Muscle layer of duodenum (tissue), 2 donors: ENCODE data around the gene LRP10.
A peak's percentile ranks its signal among the peaks of the same experiment; 100 is the strongest.

Source experiments
- H3K27ac ChIP-seq: one replicate; pipeline ENCODE4 v1.7.0; 2013; ENCODE audit warnings: mild to moderate bottlenecking, low read length
- H3K27me3 ChIP-seq: one replicate; pipeline ENCODE4 v1.7.0; 2013; ENCODE audit warnings: low read depth, mild to moderate bottlenecking, control low read depth, low read length
- H3K36me3 ChIP-seq, 2 donors: one replicate each; pipeline ENCODE4 v1.7.0; 2013; ENCODE audit warnings: low read length in 2 of 2, control low read depth in 1 of 2, mild to moderate bottlenecking in 1 of 2; ENCODE audit not compliant: insufficient read depth in 2 of 2, control insufficient read depth in 1 of 2
- H3K4me1 ChIP-seq, 2 donors: one replicate each; pipeline ENCODE4 v1.7.0; 2013; ENCODE audit warnings: low read length in 2 of 2, mild to moderate bottlenecking in 2 of 2, control low read depth in 1 of 2, moderate library complexity in 1 of 2; ENCODE audit not compliant: insufficient read depth in 2 of 2, control insufficient read depth in 1 of 2
- H3K4me3 ChIP-seq, 2 donors: one replicate each; pipeline ENCODE4 v1.7.0; 2013; ENCODE audit warnings: low read length in 2 of 2, low read depth in 1 of 2, mild to moderate bottlenecking in 1 of 2
- H3K9me3 ChIP-seq, 2 donors: one replicate each; pipeline ENCODE4 v1.7.0; 2013; ENCODE audit warnings: low read length in 2 of 2, control low read depth in 1 of 2, mild to moderate bottlenecking in 1 of 2; ENCODE audit not compliant: control insufficient read depth in 1 of 2
- donor health status: healthy.

LRP10 gene

GRCh38 chr14:22872033-22872832 lies 693 bp downstream of the LRP10 start:
- Histone ChIP-seq H3K9me3 (no peaks in the 10 kb centered on the region), H3K36me3 (peaks cover 31 to 45% of the 10 kb centered on the region in 2 donors), H3K4me1 (peaks cover 14 to 40% of the 10 kb centered on the region in 2 donors), H3K27ac (peak overlapping the region; percentile 99), H3K27me3 (no peaks in the 10 kb centered on the region), H3K4me3 (peak overlapping the region; percentile 83 to 87)

GRCh38 chr14:22872833-22873520 lies 1.4 kb downstream of the LRP10 start:
- H3K4me1 ChIP-seq, result peaks cover 14 to 40% of the 10 kb centered on the region in 2 donors
- H3K36me3 ChIP-seq, result peaks cover 39 to 52% of the 10 kb centered on the region in 2 donors
- H3K27ac ChIP-seq, result peak overlapping the region; percentile 99
- H3K9me3 ChIP-seq, result no peaks in the 10 kb centered on the region
- no peaks in the 10 kb centered on the region for H3K27me3 ChIP-seq
- H3K4me3 ChIP-seq, result peak overlapping the region; percentile 83 to 87

GRCh38 chr14:22875003-22875747 lies 3.6 kb downstream of the LRP10 start:
- Histone ChIP-seq H3K36me3 (peaks cover 54 to 72% of the 10 kb centered on the region in 2 donors), H3K4me3 (no peak overlapping the region), H3K4me1 (peaks cover 14 to 36% of the 10 kb centered on the region in 2 donors), H3K27ac (no peak overlapping the region), H3K27me3 (no peaks in the 10 kb centered on the region), H3K9me3 (no peaks in the 10 kb centered on the region)

GRCh38 chr14:22875748-22876319 lies 4.3 kb downstream of the LRP10 start:
- Histone ChIP-seq H3K9me3 (no peaks in the 10 kb centered on the region), H3K4me3 (no peak overlapping the region), H3K36me3 (peaks cover 54 to 72% of the 10 kb centered on the region in 2 donors), H3K27me3 (no peaks in the 10 kb centered on the region), H3K4me1 (peaks cover 10 to 30% of the 10 kb centered on the region in 2 donors), H3K27ac (no peak overlapping the region)

- Histone ChIP-seq H3K4me1 (peaks cover 7 to 28% of the 10 kb centered on the region in 2 donors), H3K27me3 (no peaks in the 10 kb centered on the region), H3K27ac (no peak overlapping the region), H3K36me3 (peaks cover 54 to 67% of the 10 kb centered on the region in 2 donors), H3K9me3 (no peaks in the 10 kb centered on the region), H3K4me3 (no peak overlapping the region)
Observed at GRCh38 chr14:22877000-22877501, 5.5 kb downstream of the LRP10 start.

- H3K27me3 ChIP-seq, result no peaks in the 10 kb centered on the region
- peaks cover 0 to 26% of the 10 kb centered on the region in 2 donors for H3K4me1 ChIP-seq
- H3K36me3 ChIP-seq, result peaks cover 54 to 61% of the 10 kb centered on the region in 2 donors
- H3K9me3 ChIP-seq, result no peaks in the 10 kb centered on the region
- no peak overlapping the region for H3K27ac ChIP-seq
- no peak overlapping the region for H3K4me3 ChIP-seq
Observed at GRCh38 chr14:22878271-22879246, 7.0 kb downstream of the LRP10 start.

- Histone ChIP-seq H3K36me3 (peaks cover 24 to 29% of the 10 kb centered on the region in 2 donors), H3K27me3 (no peaks in the 10 kb centered on the region), H3K27ac (no peak overlapping the region), H3K4me3 (no peak overlapping the region), H3K4me1 (peaks cover 0 to 10% of the 10 kb centered on the region in 2 donors), H3K9me3 (no peaks in the 10 kb centered on the region)
Observed at GRCh38 chr14:22882064-22882463, 10.5 kb downstream of the LRP10 start.

- Histone ChIP-seq H3K36me3 (peaks cover 19 to 23% of the 10 kb centered on the region in 2 donors), H3K4me1 (peaks cover 0 to 16% of the 10 kb centered on the region in 2 donors), H3K27me3 (no peaks in the 10 kb centered on the region), H3K4me3 (no peak overlapping the region), H3K9me3 (no peaks in the 10 kb centered on the region), H3K27ac (no peak overlapping the region)
Observed at GRCh38 chr14:22882529-22883172, 11.1 kb downstream of the LRP10 start.

GRCh38 chr14:22883173-22883976 lies 11.8 kb downstream of the LRP10 start, which contains the start of gene REM2:
TSS of gene REM2 (plus strand) at chr14:22883222. CDS start at chr14:22883288, 66 bp downstream.
- H3K36me3 ChIP-seq, result peaks cover 12 to 16% of the 10 kb centered on the region in 2 donors
- H3K4me1 ChIP-seq, result peaks cover 0 to 19% of the 10 kb centered on the region in 2 donors
- H3K27ac ChIP-seq, result no peak within 1 kb of the TSS
- H3K27me3 ChIP-seq, result no peaks in the 10 kb centered on the region
- H3K9me3 ChIP-seq, result no peaks in the 10 kb centered on the region
- H3K4me3 ChIP-seq, result no peak within 1 kb of the TSS
